ENCODE measurements around the gene TBC1D5. TPM values are rescaled to one million over a fixed set of nuclear protein-coding genes. Genes with fewer than 3 reads are reported as not detected.
"Not testable (repeated sequence)": the region's sequence is repeated elsewhere in the genome, so short reads cannot be mapped to it uniquely, and the experiment has no call there.

The TBC1D5 gene
- total and polyA plus RNA-seq, 12 donors: 6.7 to 35.6 (median 30.5) TPM

GRCh38 chr3:17670749-17671148, 71.7 kb downstream of the TBC1D5 start:
- Histone ChIP-seq H3K36me3 (no peaks in the 10 kb centered on the region), H3K4me3 (no peak overlapping the region), H3K4me1 (peaks cover 0 to 6% (median 0%) of the 10 kb centered on the region in 9 donors), H3K27me3 (no peaks in the 10 kb centered on the region), H3K9me3 (peaks cover 0 to 12% (median 0%) of the 10 kb centered on the region in 11 donors), H3K27ac (no peak overlapping the region)
- no peak for DNase-seq
- TF ChIP-seq, protein P1, sequence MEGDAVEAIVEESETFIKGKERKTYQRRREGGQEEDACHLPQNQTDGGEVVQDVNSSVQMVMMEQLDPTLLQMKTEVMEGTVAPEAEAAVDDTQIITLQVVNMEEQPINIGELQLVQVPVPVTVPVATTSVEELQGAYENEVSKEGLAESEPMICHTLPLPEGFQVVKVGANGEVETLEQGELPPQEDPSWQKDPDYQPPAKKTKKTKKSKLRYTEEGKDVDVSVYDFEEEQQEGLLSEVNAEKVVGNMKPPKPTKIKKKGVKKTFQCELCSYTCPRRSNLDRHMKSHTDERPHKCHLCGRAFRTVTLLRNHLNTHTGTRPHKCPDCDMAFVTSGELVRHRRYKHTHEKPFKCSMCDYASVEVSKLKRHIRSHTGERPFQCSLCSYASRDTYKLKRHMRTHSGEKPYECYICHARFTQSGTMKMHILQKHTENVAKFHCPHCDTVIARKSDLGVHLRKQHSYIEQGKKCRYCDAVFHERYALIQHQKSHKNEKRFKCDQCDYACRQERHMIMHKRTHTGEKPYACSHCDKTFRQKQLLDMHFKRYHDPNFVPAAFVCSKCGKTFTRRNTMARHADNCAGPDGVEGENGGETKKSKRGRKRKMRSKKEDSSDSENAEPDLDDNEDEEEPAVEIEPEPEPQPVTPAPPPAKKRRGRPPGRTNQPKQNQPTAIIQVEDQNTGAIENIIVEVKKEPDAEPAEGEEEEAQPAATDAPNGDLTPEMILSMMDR (IDR thresholded peaks at IDR 0.05): no peak
- ATAC-seq: no peak
- intact Hi-C loops (cut with DNase I): no loop called here
- 55 to 59% methylated on average over 3 of the region's 3 CpGs for WGBS, 2 donors

GRCh38 chr3:17664923-17665322, 77.5 kb downstream of the TBC1D5 start:
- Histone ChIP-seq H3K4me1 (peaks cover 0 to 8% (median 0%) of the 10 kb centered on the region in 9 donors), H3K4me3 (no peak overlapping the region), H3K9me3 (peaks cover 0 to 12% (median 0%) of the 10 kb centered on the region in 11 donors), H3K27me3 (no peaks in the 10 kb centered on the region), H3K36me3 (no peaks in the 10 kb centered on the region), H3K27ac (no peak overlapping the region)
- TF ChIP-seq, protein P1 (IDR thresholded peaks at IDR 0.05): no peak
- ATAC-seq (no peak), DNase-seq (no peak)
- 84 to 86% methylated on average over 3 of the region's 3 CpGs for WGBS, 2 donors
- intact Hi-C loops (cut with DNase I): no loop called here

DNA sequence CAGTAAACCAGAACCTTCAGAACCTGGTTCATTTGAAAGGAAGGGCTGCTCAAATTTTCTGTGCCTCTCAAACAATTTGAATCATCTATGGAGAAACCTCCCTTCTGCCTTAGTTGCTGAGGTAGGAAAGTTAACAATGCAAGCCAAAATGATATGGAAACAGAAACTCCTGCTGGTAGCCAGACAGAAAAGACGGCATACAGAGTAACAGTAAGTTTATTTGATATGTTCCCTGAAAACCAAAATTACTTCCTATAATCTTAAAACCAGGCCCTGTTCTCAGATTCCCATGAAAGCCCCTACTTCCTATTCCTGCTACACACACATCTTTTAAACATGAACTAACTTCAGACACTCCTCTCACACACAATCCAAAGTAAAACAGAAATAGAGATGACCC, 86.2 kb downstream of the TBC1D5 start:
- 57 to 62% methylated on average over 1 of the region's 1 CpG for WGBS, 2 donors
- H3K27me3 ChIP-seq: no peaks in the 10 kb centered on the region
- H3K27ac ChIP-seq: peak overlapping the region in 1 of 10 donors; percentile 44
- no peak for DNase-seq
- TF ChIP-seq, protein P1 (IDR thresholded peaks at IDR 0.05): no peak
- intact Hi-C loops (cut with DNase I): no loop called here
- H3K9me3 ChIP-seq: no peaks in the 10 kb centered on the region
- ATAC-seq: no peak
- H3K4me3 ChIP-seq: no peak overlapping the region
- peaks cover 0 to 5% (median 0%) of the 10 kb centered on the region in 9 donors for H3K4me1 ChIP-seq
- no peaks in the 10 kb centered on the region for H3K36me3 ChIP-seq

DNA sequence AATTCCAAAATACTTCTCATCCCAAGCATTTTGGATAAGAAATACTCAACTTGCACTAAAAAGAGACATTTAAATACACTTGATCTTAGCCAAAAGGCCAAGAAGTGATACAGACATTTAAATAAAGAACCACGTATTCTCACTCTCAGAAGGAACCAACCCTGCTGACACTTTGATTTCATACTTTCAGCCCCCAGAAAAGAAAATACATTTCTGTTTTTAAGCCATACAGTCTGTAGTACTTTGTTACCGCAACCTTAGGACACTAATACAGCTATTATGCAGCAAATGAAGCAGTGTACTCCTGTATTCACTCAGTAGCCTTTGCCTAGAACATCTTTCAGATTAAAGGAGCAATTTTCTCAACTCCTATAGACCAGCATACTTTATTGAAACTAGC, 86.7 kb downstream of the TBC1D5 start:
- H3K36me3 ChIP-seq: no peaks in the 10 kb centered on the region
- TF ChIP-seq, protein P1 (IDR thresholded peaks at IDR 0.05): no peak
- no peak for ATAC-seq
- H3K4me1 ChIP-seq: peaks cover 0 to 5% (median 0%) of the 10 kb centered on the region in 9 donors
- no peak overlapping the region for H3K4me3 ChIP-seq
- H3K9me3 ChIP-seq: no peaks in the 10 kb centered on the region
- no peak for DNase-seq
- H3K27ac ChIP-seq: peak overlapping the region in 1 of 10 donors; percentile 44
- WGBS, 2 donors: 49 to 69% methylated on average over 2 of the region's 2 CpGs
- intact Hi-C loops (cut with DNase I): no loop called here
- H3K27me3 ChIP-seq: no peaks in the 10 kb centered on the region

- not testable (repeated sequence) for DNase-seq, H3K4me3 ChIP-seq, ATAC-seq, H3K36me3 ChIP-seq, H3K27ac ChIP-seq, H3K9me3 ChIP-seq, H3K4me1 ChIP-seq, H3K27me3 ChIP-seq
- 94 to 96% methylated on average over 4 of the region's 4 CpGs for WGBS, 2 donors
- intact Hi-C loops (cut with DNase I): loop anchor here in 6 of 10 donors (5.0 to 10.0 kb wide), 4 partner anchors 93 to 195 kb away; partner anchors contain the start of gene TBC1D5 (in 2 of the 6)
These were observed 92.7 kb downstream of the TBC1D5 start for GRCh38 chr3:17649748-17650147.

GRCh38 chr3:17648630-17649355, 93.6 kb downstream of the TBC1D5 start:
- H3K9me3 ChIP-seq, H3K4me3 ChIP-seq, ATAC-seq, H3K27ac ChIP-seq, H3K36me3 ChIP-seq, DNase-seq, H3K27me3 ChIP-seq: not testable (repeated sequence)
- 97 to 98% methylated on average over 8 of the region's 8 CpGs for WGBS, 2 donors
- H3K4me1 ChIP-seq: peaks cover 0 to 17% (median 2%) of the 10 kb centered on the region in 9 donors
- intact Hi-C loops (cut with DNase I): loop anchor here in 6 of 10 donors (5.0 to 10.0 kb wide), 4 partner anchors 94 to 196 kb away; partner anchors contain the start of gene TBC1D5 (in 2 of the 6)
